ENCODE data around the gene CETP. TPM values are rescaled to one million over a fixed set of nuclear protein-coding genes. Genes with fewer than 3 reads are reported as not detected.
"Not testable (repeated sequence)": the region's sequence is repeated elsewhere in the genome, so short reads cannot be mapped to it uniquely, and the experiment has no call there.

CETP gene
- total RNA-seq, 1 donor from 2014 or later = 10.9 TPM

DNA sequence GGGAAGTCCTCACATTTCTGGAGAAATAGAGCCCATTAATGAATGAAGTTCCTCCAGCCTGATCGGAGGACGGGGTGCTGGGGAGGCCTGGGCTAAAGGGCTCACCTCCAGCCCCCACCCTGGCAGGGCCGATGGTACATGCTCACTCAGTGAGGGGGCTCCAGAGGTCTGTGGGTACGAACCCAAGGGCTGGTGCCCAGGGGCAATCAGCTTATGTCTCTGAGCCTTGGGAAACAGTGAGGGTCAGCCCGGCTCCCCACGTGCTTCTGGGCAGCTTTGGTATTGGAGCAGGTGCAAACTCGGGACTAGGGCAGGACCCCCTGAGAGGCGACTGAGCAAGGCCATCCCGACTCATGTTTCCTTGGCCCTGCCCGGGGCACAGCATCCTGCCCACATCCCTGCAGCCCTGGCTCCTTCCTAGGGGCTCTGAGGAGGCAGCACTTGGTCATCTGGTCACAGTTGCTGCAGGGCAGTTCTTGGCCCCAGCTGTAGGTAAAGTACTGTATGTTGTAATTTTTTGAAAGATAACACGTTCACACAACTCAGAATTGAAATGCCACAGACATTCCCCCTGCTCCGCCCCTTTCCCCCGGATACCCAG is 969 bp upstream of the CETP start:
- DNase-seq = no peak

DNA sequence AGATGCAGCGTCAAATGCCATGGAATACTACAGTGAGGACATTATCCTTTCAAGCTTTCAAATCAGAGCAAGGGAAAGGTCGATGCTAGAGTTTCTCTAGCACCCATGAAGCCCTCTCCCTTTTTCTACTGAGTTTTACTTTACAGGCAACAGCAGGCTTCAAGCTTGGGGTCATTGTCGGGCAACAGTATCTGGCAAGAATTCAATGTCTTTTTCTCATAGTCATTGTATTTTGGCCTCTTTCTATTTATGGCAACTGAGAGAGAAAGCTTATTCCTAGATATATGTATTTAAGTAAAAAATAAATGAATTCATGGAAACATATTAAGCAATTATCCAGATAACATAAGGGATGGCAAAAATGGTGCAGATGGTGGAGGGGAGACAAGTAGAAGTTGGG is 364 bp upstream of the CETP start:
- peak; percentile 54 for DNase-seq

DNA sequence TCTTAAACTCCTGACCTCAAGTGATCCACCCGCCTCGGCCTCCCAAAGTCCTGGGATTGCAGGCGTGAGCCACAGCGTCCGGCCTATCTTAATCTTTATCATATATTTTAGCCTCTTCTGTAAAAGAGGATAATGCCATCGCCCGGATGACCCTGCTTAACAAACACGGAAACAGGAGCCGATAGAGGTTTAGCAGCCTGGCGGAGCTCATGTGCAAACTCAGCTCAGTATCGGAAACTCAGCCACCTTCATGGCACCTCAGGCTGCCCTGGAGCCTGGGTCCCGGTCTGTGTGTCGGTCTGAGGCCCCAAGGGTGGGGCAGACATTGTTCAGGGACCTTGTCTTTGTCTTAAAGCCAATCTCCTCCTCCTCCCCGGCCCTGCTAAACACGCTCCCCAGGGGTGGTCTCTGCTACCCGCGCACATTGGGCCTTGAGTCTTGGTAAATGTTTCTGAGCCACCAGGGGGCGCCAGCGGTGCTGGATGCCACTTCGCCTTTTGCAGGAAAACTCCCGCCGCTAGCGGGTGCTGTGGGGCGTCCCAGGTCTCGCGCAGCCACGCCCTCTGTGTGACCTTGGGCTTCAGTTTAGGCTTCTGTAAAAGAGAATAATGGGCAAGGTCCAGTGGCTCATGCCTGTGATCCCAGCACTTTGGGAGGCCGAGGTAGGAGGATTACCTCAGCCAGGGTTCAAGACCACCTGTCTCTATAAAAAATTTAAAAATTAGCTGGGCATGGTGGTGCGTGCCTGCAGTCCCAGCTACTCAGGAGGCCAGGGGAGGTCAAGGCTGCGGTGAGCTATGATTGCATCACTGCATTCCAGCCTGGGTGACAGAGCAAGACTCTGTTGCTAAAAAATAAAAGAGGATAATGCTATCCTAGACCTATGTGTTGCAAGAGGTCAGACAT is 2.7 kb downstream of the CETP start:
- DNase-seq = peak; percentile 90

DNA sequence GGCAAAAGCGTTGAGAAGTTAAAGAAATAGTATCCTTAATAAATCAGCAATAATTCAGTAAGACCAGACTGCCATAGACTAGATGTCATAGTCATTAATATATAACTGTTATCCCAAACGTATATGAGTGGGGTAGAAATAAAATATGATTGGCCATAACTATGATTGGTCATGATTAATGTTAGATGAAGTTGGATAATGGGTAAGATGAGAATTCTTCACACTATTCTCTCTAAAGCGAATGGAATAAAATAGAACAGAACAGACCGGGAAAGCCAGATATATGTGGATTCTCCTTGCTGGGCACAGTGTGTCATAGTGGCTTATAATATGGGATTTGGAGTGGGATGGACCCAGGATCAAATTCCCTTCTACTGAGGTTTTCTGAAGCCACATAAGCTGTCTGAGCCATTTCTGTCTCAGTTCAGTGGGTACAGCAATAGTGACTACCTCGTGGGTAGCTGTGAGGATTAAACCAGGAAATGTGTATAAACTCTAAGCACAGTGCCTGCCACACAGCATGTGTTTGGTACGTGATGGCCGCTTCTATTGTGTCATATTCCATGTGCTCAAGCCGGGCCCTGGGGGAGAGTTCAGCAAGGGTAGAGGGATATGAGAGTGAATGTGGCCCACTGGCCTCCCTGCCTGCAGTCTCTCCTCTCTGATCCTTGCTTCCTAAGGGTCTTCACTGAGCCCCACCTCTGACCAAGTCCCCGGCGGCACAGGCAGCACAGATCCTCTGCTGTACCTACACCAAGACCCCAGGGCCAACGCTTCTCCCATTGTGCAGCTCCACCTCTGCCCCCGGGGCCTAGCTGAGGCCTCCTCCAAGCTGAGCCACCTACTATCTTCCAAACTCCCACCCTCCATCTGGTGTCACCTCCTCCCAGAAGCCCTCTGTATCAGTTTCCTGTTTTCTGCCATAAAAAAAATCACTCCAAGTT is 3.7 kb downstream of the CETP start:
- DNase-seq = peak; percentile 11

DNA sequence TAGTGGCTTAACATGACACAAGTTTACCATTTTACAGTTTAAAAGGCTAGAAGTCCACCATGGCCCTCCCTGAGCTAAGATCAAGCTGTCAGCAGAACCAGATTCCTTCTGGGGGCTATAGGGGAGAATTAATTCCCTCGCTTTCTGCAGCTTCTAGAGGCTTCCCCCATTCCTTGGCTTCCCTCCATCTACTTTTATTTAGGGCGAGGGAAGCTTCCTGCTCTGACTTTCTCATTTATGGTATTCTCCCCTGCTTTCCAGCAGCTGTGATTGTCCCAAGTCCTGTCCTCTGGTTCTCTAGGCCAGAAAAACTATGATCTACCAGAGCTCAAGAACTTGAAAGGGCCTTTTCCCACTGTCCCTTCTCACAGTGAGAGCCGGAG is 4.3 kb downstream of the CETP start:
- peak; percentile 21 for DNase-seq

DNA sequence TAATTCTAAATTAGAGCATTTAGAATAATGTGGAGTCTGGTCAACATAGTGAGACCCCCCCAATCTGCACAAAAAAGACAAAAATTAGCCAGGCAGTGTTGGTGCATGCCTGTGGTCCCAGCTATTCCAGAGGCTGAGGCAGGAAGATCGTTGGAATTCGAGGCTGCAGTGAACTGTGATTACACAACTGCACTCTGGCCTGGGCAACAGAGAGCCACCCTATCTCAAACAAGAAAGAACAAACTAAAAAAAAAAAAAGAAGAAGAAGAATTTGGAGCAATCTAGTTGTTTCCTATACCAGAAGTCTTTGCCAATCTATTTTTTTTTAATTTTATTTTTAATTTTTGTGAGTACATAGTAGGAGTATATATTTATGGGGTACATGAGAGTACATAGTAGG is 6.0 kb downstream of the CETP start:
- no peak for DNase-seq

DNA sequence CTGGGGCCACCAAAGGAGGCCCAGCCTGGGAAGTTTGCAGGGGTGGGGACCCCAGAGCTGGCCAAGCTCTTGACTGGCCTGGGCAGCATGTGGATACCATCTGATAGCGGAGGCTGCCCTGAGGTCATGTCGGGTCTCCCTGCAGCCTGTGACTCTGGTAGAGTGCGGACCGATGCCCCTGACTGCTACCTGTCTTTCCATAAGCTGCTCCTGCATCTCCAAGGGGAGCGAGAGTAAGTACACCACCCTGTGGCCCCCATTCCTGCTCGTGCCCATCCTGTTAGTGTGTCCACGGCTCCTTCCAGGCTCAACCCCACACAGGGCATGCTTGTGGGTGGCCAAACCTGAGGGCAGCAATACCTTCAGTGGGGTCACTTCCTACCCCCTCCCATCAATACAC is 8.0 kb downstream of the CETP start:
- no peak for DNase-seq

DNA sequence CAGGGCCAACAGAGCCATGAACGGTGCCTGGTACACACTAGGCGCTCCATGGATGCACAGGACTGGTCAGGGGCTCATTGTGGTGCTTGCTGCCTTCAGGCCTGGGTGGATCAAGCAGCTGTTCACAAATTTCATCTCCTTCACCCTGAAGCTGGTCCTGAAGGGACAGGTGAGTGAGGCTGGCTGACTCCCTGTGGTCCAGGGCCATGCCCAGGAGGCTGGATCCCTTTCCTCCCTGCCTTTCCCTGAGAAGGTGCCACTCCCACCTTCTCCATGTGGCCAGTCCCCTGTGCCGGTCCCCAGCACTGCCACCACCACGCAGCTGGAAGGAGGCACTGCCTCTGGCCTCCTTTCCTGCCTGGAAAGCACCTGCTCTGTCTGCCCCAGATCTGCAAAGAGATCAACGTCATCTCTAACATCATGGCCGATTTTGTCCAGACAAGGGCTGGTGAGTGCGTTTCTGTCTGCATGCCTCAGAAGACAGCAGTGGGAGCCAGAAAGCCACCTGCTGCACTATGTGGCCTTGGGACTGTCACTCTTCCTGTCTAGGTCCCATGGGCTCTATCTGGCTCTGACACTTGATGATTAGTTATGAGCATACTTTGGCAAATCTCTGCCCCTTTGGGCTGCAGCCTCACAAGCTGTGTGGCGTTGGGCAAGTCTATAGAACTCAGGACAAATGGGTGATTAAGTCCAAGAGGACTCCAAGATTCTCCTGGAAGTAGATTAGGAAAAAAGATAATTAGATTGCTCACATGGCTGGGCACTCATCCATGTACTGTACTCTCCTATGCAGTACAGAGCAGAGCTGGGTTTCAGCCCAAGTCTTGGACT is 9.4 kb downstream of the CETP start:
- no peak for DNase-seq

DNA sequence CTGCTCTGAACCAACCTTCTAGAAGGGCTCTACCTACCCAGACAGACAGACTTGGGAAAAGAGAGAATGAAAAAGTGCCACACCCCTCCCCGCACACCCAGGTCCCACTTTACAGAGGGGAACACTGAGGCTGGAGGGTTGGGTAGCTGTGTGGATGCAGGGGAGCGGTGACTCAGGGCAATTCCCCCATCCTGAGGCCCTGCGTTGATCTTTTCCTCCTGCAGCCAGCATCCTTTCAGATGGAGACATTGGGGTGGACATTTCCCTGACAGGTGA is 10.0 kb downstream of the CETP start:
- DNase-seq = no peak

DNA sequence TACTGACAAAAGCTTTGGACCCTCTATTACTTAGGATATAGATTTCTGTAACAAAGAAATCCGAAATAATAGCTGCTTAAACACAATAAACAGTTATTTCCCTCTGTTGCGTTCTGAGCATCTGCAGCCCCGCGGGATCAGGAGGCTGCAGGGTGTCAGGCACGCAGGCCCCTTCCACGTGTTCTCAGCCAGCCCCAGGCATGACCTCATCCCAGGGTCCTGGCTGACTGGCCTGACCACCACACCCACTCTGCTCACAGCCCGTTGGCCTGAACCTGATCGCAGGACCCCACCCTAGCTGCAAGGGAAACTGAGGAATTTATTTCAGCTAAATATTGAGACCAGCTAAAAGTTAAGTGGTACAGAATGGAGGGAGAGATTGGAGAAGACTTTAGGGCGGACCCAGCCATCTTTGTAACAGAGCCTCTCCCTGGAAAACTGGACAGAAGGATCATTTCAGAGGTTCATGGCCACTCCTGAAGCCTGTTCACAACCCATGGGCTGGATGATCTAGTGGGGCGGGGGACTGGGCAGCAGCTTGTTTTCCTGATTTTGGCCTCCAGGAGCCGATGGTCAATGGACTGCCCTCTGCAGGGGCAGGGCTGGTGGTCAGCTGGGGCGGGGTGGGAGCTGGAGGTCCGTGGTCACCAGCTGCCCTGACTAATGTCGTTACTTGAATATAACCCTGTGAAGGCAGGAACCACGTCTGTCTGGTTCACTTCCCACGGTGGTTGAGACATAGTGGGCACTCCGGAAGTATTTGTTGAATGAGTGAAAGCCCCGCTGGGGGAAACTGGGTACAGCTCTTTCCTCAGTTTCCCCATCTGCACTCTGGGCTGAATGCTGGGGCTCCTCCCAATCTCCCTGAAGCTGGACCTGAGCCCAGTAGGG is 10.9 kb downstream of the CETP start:
- DNase-seq = no peak

DNA sequence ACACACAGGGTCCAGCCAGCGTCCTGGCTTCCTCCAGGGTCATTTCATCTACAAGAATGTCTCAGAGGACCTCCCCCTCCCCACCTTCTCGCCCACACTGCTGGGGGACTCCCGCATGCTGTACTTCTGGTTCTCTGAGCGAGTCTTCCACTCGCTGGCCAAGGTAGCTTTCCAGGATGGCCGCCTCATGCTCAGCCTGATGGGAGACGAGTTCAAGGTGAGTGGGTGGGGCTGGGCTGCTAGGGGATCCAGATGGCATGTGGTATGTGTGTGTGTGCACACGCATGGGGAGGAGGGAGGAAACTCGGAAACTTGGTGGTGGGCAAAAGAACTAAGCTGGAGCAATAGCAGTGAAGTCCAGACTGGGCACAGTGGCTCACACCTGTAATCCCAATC is 11.5 kb downstream of the CETP start:
- DNase-seq = no peak

DNA sequence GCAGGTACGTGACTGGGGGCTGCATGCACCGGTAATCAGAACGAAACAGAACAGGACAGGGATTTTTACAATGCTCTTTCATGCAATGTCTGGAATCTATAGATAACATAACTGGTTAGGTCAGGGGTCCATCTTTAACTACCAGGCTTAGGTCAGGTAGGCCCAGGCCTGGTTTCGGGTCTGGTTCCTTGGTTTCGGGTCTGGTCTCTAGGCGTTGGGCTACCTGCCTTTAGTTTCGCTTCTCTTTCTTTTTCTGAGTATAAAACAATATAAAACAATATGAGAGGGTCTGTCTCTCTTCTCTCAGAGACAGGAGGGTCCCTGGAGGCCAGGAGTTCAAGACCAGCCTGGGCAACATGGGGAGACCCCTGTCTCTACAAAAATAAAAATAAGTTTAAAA is 12.1 kb downstream of the CETP start:
- not testable (repeated sequence) for DNase-seq

DNA sequence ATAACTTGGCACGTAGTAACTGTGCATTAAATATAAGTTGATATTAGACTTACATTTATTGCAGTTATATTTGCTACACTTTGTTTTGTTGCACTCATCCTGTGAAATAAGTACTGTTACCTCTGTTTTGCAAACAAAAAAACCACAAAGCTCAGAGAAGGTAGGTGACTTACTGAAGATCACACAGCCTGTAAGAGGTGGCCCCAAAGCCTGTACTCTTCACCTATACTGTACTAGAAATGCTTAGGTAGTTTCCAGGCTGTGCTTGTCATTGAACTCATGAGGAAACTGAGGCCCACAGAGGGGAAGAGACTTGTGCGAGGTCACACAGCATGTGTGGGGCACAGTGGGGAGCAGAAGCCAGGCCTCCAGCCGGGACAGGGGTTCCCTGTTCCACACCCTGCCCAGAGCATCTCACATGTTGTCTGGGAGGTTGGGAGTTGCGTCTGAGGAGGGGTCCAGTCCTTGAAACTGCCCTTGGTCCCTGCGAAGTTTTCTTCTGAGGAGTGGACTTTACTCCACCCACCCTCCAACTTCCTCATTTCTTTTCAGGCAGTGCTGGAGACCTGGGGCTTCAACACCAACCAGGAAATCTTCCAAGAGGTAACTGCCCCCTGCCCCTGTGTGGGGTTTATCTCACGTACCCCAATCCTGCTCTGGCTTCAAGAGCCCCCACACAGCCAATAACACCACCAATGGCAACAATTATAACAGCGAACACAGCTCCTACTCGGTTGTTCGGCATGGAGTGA is 13.0 kb downstream of the CETP start:
- no peak for DNase-seq

DNA sequence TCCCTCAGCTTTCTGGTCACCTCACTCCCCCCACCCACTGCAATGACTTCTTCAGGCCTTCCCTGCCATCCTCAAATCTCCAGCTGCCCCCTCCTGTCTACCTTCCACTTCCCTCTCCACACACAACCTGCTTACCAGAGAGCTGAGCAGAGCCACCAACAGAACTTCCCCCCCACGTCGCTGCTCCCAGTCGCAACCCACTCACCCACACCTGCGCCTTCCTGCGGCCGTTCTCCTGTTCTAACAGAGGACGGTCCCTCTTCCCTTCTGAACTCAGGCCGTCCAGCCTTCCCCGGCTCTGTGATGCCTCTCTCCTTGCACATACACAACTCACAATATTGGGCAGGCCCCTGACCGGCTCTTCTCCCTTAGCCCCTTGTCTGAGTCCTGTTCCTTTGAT is 14.0 kb downstream of the CETP start:
- DNase-seq = no peak

DNA sequence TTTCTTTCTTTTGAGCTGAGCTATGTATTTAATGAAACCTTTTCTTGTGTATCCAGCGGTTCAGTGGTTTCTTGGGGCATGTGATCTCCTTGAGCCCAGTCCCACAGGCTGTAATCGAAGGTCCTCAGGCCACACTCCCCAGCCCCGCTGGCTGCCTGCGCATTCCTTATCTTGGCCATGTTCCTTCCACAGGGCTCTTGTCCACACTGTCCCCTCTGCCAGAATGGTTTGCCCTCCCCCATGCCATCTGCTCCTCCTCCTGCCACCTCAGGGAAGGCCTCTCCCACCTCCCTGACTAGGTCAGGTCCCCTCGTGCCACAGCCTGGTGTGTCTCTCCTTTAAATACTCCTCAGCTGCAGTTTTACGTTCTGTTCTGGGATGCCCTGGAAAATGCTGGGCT is 15.5 kb downstream of the CETP start:
- DNase-seq = no peak

DNA sequence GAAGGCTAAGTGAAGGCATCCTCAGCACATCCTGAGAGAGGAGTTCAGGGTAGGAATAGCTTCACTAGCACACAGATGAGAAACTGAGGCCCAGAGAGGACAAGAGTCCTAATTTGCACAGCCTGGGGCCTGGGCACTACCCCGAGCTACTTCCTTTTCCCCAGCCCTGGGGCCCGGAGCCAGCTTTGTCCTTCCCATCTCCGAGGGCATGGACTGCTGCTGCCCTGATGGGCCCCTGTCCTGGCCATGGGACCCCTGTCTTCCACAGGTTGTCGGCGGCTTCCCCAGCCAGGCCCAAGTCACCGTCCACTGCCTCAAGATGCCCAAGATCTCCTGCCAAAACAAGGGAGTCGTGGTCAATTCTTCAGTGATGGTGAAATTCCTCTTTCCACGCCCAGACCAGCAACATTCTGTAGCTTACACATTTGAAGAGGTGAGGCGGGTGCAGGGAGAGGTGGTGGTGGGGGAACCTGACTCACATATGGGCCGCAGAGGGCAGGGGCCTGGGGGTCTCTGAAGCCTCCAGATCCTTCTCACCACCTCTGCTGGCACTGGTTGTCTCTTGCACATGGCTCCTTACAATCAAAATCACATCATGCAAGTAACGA is 16.2 kb downstream of the CETP start:
- DNase-seq = no peak

DNA sequence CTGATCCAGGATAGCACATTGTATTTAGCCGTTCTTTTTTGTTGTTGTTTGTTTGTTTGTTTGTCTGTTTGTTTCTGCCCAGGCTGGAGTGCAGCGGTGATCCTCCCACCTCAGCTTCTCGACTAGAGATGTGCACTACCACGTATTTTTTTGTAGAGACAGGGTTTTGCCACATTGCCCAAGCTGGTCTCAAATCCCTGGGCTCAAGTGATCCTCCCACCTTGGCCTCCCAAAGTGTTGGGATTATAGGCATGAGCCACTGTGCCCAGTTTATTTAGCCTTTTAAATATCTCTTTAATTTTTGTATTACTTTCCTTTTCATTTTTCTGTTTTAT is 18.4 kb downstream of the CETP start:
- no peak for DNase-seq

DNA sequence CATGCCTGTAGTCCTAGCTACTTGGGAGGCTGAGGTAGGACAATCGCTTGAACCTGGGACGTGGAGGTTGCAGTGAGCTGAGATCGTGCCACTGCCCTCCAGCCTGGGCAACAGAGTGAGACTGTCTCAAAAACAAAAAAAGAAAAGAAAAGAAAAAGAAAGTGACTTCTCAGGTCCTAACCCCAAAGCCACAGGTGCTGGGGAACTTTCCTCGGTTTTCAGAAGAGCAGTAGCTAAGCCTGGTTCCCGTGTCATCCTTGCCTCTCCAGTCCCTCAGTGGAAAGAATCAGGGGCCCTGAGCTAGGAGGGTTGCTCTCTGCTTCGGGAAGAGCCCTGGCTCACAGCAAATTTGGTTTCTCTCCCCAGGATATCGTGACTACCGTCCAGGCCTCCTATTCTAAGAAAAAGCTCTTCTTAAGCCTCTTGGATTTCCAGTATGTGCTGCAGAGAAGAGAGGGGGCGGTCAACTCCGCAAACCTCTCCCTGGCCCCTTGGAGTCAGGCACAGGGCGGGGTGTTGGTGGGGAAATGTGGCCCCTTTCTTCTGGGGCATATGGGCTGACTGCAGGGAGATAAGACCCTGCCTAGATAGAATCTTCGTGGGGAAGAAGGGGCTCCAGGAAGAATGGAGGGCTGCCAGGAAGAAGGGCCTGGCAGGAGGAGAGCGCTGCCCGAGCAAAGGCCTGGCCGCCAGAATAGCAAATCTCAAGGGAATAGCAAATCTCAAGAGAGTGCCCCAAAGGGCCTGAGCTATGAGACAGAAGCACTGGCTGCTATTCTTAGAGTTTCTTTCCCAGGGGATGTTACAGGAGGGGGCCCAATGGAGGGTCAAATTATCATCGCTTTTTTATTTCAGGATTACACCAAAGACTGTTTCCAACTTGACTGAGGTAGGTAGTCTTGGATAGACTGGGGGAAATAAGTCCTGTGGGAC is 19.3 kb downstream of the CETP start:
- no peak for DNase-seq

DNA sequence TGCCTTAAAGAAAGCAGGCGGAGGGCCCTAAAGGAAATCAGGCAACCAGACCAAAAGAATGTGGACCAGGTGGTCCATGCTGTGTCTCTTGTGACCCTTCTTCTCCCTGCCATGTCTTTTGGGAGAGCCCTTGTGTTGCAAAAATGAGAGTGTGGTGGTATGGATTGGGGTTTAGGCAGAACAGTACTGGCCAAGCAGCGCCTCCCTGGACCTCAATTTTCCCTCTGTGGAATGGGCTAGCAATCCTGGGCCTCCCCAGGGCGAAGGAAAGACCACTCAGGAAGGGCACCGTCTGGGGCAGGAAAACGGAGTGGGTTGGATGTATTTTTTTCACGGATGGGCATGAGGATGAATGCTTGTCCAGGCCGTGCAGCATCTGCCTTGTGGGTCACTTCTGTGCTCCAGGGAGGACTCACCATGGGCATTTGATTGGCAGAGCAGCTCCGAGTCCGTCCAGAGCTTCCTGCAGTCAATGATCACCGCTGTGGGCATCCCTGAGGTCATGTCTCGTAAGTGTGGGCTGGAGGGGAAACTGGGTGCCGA is 20.1 kb downstream of the CETP start:
- no peak for DNase-seq

Data from dermis blood vessel endothelial cell (primary cell).